Stimulated activated CD8-positive, alpha-beta memory T cell treated with anti-CD3 and anti-CD28 coated beads, Interleukin-4, amount 100 ng/mL, for 48 hours (primary cell): Measurements from ENCODE around the gene CHCHD6.

ENCODE experiments used
- DNase-seq: peaks from one replicate; pipeline ENCODE4 v3.0.0-alpha.2; 2020

The CHCHD6 gene

DNA sequence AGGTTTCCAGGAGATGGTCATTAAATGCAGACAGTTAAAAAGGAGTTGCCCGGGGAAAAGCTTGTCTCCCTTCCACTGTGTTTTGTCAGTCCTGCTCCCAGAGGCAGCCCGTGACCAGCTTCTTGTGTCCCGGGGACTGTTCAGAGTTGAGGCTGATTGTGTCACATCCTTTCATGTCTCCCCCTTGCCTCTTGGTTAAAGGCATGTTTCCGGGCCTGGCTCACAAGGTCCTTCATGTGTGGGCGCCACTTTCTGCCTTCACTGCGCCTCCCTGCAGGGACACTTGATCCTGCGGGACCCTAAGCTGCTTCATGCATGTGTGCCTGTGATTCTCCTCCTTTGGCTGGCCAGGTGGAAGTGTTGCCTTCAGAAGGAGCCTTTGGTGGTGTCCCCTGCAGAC, 9.2 kb downstream of the CHCHD6 start:
- no peak for DNase-seq

DNA sequence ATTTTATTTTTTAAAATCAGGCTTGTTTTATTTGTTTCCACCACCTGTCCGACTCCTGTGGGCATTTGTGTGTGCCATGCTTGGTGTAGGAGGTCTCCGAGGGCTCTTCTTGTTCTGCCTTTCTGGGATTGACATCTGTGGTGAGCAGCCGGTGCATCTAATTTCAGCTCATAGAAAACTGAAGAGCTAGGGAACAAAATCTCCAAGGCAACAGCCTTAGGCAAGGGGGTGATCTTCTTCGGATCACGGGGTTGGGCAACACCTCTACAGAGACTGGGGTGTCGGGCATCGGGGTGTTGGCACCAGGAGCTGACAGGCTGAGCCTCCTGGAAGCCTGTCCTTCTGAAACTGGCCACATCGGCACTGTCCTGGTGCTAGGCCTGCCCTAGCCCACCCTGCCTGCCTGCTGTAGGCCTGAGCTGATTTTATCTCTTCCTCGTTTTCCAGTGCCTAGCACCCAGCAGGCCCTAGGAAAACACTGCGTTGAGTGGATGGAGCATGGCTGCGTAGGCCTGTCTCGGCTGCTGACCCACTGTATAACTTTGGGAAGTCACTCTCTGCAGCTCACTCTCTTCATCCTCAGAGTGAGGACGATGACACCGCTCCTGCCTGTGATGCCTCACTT, 10.3 kb downstream of the CHCHD6 start:
- DNase-seq: no peak

DNA sequence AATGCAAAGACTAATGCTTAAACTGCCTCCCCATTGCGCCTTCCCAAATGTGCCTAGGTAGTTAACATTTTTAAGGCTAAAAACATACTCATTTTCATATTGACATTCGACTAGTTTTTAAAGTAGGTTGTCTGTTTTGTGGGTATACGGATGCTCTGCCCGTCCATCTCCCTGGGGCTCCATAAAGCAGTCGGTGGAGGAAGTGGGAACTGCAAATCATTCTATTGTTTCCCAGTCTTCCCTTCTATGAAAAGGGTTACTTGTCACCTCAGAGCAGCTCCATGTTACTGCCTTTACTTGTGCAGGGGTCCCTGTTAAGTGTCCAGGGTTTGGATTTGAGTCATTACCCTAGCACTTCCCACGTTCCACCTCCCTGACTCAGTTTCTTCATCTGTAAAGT, 10.9 kb downstream of the CHCHD6 start:
- DNase-seq: no peak

DNA sequence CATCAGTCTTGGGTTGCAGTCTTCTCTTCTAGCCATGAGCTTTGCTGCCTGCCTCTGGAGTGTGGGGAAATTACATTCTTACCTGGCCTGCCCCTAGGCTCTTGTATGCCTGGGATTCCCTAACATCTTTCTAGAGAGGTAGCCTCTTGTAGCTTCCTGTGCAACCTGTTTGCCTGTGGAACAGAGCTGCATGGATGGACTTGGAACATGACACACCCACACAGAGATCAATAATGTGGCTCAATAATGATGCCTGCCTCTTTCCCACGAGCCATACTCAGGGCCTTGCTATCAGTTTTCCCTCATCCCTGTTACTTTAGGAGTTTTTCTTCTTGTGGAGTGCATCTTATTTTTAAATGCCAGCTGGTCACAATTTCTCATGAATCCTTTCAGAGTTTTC, 11.4 kb downstream of the CHCHD6 start:
- DNase-seq: no peak

DNA sequence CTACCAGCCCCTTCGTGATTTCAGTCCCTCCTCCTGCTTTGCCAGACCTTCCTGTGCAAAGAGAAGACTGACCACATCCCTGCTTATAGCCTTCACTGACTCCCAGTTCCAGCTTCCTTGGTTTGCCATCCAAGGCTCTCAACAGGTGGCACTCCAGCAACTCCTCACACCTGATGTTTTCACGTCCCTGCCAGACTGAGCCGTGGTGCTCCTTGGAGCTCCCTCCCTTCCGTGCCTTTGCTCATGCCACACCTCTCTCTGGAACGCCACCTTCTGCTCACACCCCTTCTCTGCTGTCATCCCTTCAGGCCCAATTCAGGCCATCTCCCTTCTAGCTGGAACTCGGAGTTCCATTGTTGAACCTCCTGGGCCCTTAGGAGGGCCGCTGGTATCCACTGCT, 12.0 kb downstream of the CHCHD6 start:
- DNase-seq: no peak

DNA sequence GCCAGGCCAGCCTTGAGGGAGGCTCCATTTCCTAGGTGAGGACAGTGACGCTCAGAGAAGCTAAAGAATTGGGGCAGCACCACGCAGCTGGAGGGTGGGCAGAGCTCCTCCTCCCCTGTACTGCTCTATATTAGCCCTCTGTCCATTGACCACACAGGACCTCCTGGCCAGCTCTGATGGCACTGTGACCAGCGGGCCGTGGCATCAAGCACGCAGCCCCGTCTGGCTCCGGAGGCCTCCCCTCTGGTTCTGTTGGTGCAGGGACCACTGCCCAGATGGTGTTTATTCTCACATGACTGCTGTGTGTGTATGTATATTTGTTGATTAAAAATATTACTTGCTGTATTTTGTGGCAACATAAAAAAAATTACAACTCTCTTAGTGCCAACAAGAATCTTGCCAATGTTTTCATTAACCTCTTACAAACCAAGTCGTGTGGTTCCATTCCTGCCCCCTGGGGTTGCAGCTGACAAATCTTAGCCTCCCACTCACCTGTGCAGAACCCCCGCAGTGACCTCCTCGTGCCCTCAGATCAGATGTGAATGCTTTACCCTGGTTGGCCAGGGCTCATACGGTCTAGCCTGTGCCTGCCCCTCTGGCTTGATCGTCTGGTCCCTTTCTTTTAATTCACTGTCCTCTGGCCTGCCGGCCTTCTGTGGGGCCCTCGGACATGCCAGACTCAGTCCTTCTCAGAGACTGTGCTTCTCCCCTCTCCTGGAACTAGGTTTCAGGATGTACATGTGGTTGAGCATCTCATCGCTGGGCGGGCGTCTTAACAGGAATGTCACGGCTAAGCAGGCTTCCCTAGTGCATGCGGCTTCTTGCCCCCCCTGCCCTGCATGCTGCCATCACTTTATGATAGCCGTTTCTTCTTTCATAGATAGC, 14.8 kb downstream of the CHCHD6 start:
- no peak for DNase-seq

DNA sequence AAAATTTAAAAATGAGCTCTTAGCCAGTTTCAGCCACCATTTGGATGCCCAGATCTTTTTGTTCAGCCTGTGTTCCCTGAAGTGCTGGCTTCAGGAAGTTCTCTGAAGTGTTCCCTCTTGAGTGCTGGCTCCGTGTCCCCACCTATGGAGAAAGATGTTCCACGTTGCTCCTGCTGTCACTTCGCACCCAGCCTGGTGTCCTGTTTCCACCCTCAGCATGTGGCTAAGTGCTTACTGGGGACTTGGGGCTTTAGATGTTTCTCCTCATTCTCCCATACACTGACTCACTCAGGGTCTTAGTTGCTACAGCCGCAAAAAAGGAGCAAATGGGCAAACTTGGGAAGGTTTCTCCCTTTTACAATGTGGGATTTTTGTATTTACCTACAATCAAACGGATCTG, 16.6 kb downstream of the CHCHD6 start:
- DNase-seq: no peak

DNA sequence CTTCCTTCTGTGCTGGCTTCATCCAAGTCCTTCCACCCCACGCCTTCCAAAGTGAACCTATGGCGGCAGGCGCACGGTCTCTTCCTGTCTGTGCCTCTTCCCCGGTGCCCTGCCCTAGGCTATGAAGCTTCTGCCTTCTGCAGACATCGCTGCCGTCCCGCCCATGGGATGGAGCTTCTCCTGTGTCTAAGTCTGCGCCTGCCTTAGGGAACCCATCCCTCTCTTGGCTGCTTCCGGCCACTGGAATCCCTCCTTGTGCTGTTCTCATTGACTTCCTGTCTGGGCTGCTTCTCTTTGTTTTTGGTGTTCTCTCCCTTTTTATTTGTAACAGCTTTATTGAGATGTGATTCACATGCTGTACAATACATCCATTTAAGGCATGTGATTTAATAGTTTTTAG, 17.2 kb downstream of the CHCHD6 start:
- no peak for DNase-seq

DNA sequence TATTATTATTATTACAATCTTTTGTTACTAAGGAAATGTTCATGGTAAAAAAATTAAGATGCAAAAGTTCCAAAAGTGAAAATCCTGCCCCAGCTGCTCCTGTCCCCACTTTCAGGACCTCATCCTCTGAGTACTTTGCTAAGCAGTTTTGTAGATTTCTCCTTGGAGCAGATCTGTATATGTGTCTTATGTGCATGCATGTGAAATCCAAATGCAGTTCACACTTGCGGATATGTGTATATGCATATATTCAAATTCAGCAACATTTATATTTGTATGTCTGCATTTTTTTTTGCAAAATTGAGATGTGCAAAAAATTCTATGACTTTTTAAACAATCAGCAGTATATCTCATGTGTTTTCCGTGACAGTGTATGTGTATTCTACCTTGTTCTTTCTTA, 19.2 kb downstream of the CHCHD6 start:
- no peak for DNase-seq

DNA sequence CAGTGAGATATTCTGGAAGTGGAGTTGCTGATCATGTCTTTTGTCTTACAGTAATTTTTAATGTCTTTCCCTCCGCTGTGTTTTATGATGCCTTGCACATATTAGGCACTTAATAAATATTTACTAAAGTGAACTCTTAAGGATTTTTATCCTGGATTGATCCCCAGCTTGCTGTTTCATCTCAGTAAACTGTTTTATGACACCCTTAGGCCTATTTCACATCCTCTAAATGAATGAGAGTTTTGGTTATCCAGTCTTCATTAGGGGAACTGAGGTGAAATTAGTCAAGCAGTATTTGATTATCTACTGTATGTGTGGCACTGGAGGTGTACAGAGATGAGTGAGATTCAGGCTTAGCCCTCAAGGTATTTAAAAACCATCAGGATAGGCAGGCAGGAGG, 19.8 kb downstream of the CHCHD6 start:
- no peak for DNase-seq

DNA sequence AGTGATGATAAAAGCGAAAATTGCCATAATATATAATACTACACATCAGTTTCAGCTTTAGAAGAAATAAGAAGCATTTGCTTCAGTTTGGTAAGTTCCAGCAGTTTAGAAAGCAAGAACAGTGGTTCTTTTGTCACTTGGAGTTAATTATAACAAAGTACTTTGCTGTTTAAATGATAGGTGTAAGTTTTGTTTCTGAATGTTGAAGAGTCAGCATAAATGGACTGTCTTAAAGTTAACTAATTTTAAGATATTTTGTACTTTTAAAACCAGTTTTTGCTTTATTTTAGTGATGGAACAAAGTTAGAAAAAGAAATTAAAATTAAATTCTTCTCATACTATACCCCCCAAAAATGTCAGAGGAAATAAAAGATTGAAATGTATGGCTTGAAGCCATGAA, 24.6 kb downstream of the CHCHD6 start:
- no peak for DNase-seq

DNA sequence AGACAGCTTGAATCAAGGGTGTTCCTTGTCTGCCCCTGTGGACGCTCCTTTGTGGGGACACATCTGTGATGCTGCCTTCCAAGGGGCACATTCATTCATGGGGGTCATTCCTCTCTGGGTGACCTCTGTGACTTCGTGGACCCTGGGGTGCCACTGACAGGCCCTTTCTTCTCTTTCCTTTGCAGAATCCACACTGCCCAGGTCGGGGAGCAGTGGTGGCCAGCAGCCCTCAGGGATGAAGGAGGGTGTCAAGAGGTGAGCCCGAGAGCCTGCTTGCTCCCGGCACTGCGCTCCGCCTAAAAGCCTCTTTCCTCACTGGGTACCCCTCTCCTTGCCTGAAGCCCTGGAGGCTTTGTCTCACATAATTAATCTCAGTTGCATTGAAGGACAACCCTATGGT, 26.3 kb downstream of the CHCHD6 start:
- no peak for DNase-seq

DNA sequence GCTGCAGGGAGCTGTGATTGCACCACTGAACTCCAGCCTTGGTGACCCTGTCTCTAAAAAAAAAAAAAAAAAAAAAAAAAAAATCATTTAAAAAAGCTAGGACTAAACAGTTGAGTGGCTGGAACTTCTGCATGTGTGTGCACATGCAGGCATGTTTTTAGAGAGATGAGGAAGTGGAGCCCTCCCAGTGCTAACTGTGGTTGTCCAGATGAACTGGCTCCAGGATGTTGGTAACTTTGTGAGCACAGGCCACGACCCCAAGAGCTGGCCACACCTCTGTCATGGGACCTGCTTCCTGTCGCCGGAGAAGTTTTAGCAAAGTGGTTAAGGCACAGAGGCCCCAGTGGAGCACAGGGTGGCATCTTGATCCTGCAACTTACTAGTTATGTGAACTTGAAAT, 27.0 kb downstream of the CHCHD6 start:
- DNase-seq: no peak

DNA sequence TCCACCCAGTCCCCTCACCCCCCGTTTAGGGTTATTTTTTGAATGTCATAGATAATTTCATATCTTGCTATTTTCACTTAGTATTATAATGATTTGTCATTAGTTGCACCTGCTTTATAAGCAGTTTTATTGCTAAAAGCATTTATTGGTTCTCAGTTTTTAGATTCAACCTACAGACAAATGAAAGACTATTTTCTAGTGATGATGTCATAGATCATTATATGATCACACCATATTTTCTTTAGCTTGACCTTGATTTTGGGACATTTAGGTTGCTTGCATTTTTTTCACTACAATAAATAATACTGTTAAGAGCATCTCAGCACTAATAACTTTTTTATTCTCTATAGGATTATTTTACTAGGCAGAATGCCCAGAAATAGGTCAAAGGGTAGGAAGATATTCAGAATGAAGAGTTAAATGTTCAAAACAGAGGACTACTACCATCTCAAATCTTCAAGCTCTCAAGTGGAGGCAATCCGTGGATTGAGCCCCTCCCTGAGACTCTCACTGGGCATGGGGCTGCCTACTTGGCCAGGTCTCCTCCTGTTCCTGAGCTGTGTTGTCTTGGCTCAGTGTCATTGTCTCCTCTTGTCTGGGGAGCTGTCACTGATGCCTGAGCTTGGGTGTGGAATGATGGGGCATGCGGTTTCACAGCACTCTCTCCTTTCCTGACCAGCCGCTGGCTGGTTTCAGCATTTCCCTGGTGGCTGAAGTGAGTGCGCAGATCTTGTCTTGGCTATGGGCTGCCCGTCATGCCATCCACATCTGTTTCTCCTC, 28.4 kb downstream of the CHCHD6 start:
- DNase-seq: no peak

DNA sequence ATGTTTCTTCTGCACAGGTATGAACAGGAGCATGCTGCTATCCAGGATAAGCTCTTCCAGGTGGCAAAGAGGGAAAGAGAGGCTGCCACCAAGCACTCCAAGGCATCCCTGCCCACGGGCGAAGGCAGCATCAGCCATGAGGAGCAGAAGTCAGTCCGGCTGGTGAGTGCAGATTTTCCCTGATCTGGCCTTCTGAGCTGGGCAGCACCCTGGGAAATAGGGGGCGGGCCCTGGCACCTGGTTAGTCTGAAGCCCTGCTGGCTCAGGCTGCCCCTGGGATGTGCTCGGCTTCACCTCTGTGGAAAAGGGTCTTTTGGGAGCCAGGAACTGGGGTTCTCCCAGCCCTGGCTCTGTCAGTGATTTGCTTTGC, 29.0 kb downstream of the CHCHD6 start:
- no peak for DNase-seq

DNA sequence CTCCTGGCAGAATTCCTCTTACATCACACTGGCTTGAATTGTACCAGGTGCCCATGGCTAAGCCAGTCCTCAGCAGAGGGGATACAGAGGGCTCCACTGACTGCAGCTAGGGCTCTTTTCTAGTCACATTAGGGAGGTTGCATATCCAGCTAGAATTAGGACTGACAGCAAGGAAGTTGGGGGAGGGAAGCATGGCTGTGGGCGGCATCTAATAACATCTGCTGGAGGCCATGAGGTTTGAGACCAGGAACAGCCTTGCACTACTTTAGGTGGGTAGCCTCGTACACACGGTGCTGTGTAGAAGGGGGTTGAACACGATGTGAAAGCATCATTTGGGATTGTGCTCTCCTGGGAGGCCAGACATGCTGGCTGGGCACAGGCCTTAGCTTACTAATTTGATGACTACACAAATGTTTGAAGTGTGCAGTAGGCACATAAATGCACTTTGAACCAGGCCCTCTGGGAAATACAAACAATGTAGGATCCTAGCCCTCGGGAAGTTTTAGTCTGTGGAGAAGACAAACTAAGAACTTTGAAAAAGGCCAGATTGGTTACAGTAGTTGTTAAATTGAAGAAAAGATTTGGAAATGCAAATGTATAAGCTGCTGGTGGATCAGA, 30.2 kb downstream of the CHCHD6 start:
- DNase-seq: no peak

DNA sequence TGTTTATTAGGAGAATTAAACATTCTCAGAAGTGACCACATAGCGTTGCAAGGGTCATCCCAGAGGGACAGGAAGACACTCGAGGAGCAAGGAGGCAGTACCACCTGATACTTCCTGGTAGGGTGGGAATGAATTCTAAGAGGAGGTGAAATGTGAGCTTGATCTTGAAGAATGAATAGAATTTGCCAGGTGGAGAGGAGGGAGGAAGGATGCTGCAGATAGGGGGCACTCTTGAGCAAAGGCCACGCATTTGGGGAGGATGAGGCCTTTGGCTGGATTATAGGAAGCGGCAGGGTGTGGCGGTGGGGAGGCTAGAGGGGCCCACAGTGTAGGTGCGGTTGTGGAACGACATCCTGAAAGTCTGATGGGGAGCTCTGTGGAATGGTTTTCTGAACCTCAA, 33.5 kb downstream of the CHCHD6 start:
- DNase-seq: no peak

DNA sequence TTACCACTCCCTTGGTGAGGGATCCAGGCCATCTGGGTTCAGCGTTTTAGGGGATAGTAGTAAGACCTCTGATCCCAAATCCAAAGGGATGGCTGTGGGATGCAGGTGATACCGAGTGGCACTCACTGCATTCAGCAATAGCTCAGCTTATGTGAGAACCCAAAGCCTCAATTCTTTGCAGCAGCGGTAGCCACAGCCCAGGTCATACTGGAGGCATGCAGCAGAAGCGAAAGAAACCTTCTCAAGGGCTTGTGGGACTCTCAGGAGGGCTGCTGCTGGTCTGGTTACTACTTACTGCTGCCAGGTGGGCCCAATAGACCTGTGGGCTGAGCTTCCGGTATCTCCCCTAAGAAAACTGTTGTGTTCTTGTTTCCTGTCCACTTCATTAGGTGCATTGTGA, 38.0 kb downstream of the CHCHD6 start:
- no peak for DNase-seq

DNA sequence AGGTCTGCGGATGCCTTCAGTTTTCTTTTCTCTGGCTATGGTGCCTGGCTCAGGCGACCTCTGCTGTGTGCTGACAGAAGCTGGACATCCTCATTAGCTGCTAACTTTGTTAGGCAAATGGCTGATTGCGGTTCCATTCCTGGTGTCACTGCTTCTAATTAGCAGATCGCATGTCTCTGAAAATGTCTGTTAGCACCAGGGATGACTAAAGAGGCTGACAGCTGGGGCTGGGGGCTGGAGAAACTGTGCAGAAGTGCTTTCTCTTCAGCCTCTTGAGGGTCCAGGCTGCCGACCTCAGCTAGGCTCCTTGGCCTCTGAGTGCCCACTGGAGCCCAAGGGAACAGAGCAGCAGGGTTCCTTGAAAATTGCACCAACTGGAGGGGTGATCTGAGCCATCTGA, 39.3 kb downstream of the CHCHD6 start:
- no peak for DNase-seq

DNA sequence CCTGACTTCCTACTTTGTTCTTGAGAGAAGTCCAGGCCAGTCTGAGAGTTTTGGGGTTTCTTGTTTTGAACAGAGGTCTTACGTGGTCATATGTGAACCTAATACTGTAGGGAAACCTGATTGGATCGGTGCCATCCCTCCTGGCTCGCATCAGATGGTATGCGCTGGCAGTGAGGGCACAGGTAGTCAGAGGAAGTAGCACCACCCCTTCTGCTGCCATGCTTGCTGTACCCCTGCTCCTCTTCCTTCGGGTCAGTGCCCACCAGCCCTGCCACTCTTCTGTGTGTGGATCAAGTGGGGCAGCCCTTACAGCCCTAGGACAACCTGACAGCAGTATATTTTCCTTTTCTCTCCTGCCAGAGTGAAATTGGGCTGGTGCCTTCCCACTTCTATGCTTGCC, 39.7 kb downstream of the CHCHD6 start:
- no peak for DNase-seq

DNA sequence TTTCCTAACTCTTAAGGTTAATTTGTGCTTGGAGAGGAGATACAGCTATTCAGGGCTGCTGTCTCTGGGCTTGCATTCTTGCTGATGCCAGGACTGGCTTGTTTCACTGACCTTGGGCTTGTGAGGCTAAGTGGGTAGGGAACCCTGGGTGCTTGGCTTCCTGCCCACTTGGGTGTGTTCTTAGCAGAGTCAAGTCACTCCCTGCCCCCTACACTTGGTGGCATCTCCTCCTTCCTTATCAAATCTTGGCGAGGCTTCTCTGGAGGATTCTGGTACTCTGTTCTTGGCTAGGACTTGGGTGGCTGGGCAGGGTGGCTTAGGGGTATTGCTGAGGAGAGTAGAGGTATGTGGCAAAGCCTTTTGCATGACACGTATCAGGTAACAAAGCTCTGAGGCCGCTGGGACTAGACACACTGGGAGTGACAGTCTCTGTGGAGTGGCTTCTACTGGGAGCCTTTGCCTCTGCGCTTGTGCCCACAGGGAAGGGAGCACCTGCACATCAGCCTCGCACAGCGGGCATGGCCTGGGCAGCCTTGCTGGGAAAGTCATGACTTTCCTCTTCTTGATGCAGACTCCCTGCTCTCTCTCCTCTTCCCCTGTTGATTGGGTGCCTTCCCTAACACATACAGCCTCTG, 41.8 kb downstream of the CHCHD6 start:
- DNase-seq: no peak

DNA sequence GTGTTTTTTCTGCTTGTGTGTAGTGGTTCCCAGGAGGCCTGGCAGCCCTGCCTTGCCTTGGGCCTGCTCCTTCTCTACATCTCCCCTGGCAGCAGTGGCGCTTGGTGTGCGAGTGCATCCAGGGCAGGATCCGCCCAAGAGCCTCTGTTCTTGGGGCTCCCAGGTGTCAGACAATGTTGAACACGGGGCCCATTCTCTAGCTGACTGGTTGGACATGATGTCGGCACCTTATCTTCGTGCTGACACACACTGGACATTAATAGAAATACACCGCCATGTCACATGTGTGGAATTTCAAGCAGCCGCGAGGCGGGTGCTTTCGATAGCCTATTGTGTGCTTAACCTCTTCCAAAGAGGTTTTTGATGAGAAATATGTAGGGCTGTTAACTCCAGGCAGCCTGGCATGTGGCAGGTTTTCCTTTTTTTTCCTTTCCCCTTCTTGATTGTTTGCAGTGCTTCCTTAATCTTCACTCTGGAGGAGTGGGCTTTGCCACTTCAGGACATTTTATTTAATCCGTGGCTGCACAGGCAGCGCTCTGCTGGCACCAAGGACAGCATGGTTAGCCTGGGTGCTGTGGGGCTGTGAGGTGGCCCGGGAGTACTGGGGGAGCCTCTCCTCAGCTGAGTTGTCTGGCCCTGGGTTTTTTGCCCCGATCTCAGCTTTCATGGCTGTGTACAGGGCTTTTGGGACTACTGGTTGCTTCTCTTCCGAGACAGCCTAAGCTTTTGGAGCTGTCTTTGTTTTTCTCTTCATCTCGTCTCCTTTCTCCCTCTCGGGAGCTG, 42.5 kb downstream of the CHCHD6 start:
- no peak for DNase-seq
